ENCODE measurements around the gene LRCH4.

The LRCH4 gene

GRCh38 chr7:100626055-100626454 lies 40.1 kb upstream of the LRCH4 start:
- H3K4me3 ChIP-seq (ENCODE audit: low read length): peak overlapping the region; percentile 47
- TF ChIP-seq CTCF (conservative IDR thresholded peaks at IDR 0.05; ENCODE audit: low read length): no peak
- DNase-seq (ENCODE audit: low read depth): no peak

DNA sequence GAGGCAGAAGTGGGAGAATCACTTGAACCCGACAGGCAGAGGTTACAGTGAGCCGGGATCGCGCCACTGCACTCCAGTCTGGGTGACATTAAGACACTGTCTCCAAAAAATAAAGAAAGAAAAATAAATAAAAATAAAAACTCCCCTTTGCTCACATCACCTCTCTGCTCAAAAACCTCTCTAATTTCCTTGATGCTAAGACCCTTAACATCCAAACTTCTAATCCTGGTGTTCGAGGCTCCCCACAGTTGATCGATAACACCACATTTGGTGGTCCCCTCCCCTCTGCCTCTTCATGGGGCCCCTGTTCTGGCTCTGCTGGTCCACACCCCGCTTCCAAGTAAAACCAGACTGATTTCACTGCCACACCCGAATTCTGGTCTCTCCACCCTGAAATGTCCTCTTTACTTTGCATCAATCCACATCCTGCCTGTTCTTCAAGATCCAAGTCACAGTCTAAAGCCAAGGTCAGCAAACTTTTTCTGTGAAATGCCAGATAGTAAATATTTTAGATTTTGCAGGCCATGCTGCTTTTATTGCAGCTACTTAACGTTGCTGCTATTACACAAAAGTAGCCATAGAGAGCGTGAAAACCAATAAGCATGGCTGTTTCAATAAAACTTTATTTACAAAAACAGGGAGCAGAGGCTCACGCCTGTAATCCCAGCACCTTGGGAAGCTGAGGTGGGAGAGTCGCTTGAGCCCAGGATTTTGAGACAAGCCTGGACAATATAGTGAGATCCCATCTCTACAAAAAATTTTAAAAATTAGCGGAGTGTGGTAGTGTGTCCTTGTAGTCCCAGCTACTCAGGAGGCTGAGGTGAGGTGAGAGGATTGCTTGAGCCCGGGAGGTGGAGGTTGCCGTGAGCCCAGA lies 38.3 kb upstream of the LRCH4 start:
- no peak for DNase-seq (ENCODE audit: low read depth)
- TF ChIP-seq CTCF (conservative IDR thresholded peaks at IDR 0.05; ENCODE audit: low read length): no peak
- no peak overlapping the region for H3K4me3 ChIP-seq (ENCODE audit: low read length)

- TF ChIP-seq CTCF (conservative IDR thresholded peaks at IDR 0.05; ENCODE audit: low read length): no peak
- H3K4me3 ChIP-seq (ENCODE audit: low read length): no peak overlapping the region
- DNase-seq (ENCODE audit: low read depth): no peak
These were observed 35.6 kb upstream of the LRCH4 start for GRCh38 chr7:100621554-100621953.

- no peak for DNase-seq (ENCODE audit: low read depth)
- TF ChIP-seq CTCF (conservative IDR thresholded peaks at IDR 0.05; ENCODE audit: low read length): no peak
These were observed 34.9 kb upstream of the LRCH4 start for GRCh38 chr7:100620804-100621203.

GRCh38 chr7:100620239-100620638 lies 34.3 kb upstream of the LRCH4 start:
- no peak for DNase-seq (ENCODE audit: low read depth)
- TF ChIP-seq CTCF (conservative IDR thresholded peaks at IDR 0.05; ENCODE audit: low read length): no peak
- no peak overlapping the region for H3K4me3 ChIP-seq (ENCODE audit: low read length)

More at GRCh38 chr7:100620804-100621203, 34.9 kb upstream of the LRCH4 start:
- H3K4me3 ChIP-seq (ENCODE audit: low read length): no peak overlapping the region

DNA sequence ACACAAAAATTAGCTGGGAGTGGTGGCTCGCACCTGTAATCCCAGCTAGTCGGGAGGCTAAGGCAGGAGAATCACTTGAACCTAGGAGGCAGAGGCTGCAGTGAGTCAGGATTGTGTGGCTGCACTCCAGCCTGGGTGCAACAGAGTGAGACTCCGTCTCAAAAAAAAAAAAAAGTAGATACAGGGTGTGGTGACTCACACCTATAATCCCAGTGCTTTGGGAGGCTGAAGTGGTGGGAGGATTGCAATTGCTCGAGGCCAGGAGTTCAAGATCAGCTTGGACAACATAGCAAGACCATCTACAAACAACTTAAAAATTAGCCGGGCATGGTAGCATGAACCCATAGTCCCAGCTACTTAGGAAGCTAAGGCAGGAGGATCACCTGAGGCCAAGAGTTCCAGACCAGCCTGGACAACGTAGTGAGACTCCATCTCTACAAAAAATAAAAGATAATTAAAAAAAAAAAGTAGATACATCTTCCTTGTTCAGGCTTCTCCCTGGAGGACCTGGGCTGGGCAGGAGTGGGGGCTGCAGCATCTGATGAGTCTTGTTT lies 28.5 kb upstream of the LRCH4 start:
- no peak for DNase-seq (ENCODE audit: low read depth)
- no peak overlapping the region for H3K4me3 ChIP-seq (ENCODE audit: low read length)
- TF ChIP-seq CTCF (conservative IDR thresholded peaks at IDR 0.05; ENCODE audit: low read length): no peak

Measured in AG10803 (cell line).